ENCODE results near the gene AICDA. TPM values are rescaled to one million over a fixed set of nuclear protein-coding genes. Genes with fewer than 3 reads are reported as not detected.

AICDA gene
- total RNA-seq, 1 experiment from 2014 or later, result 0.22 TPM

DNA sequence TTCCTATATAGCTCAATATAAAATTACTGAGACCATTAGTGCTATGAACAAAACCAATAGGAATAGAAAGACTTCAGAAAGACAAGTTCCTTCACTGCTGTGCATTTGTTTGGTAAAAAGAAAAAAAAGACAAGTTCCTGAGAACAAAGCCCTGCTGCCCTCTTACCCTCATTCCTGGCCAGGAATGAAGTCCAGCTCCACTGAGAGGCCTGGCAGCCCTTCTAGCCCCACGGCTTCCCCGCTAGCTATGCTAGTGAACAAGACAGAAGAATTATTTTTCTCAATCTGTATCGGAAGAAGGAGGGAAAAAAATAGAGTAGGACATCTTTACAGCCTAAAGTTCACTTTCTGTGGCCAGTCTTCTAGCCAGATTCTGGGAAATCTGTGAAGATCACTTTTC, 48.4 kb upstream of the AICDA start:
- Histone ChIP-seq H2BK20ac (ENCODE audit: low read depth, low read length, poor library complexity, severe bottlenecking) (no peak overlapping the region), H4K91ac (ENCODE audit: insufficient read length, low read depth, low read length) (no peak overlapping the region), H2BK120ac (ENCODE audit: low read depth, low read length, poor library complexity, severe bottlenecking) (no peak overlapping the region), H3K27me3 (ENCODE audit: insufficient read depth, low read length) (no peaks in the 10 kb centered on the region), H2AK5ac (ENCODE audit: insufficient read length, low read length) (no peak overlapping the region), H2BK15ac (ENCODE audit: low read depth, low read length) (no peak overlapping the region), H3K56ac (ENCODE audit: insufficient read length, low read depth, low read length) (no peak overlapping the region), H4K20me1 (ENCODE audit: control insufficient read depth, insufficient read depth, insufficient read length) (no peaks in the 10 kb centered on the region), H3K9ac (ENCODE audit: extremely low read depth, insufficient read length, low read length) (no peak overlapping the region), H4K8ac (replicated peaks; ENCODE audit: insufficient read length, low read depth, low read length) (no peak overlapping the region), H3K79me1 (ENCODE audit: insufficient read depth, low read depth, low read length, poor library complexity, severe bottlenecking) (no peaks in the 10 kb centered on the region), H2AFZ (ENCODE audit: low read length) (no peak overlapping the region), H3T11ph (ENCODE audit: low read length) (no peak overlapping the region), H3K4ac (ENCODE audit: low read depth, low read length) (no peak overlapping the region), H4K5ac (ENCODE audit: insufficient read length, low read depth, low read length) (no peak overlapping the region), H3K4me2 (ENCODE audit: insufficient read depth, insufficient read length, low read length) (no peak overlapping the region), H3K18ac (ENCODE audit: insufficient read length, low read depth, low read length) (no peak overlapping the region), H2BK12ac (ENCODE audit: insufficient read length, low read depth, low read length) (no peak overlapping the region), H3K23me2 (ENCODE audit: insufficient read length, low read depth, low read length, poor library complexity, severe bottlenecking) (no peaks in the 10 kb centered on the region), H3K9me3 (ENCODE audit: control insufficient read depth, low read depth, low read length) (no peaks in the 10 kb centered on the region), H3K4me1 (ENCODE audit: insufficient read depth, low read length) (no peaks in the 10 kb centered on the region; the same call in 1 of the 2 replicates), H3K27ac (ENCODE audit: insufficient read length, low read depth, low read length) (no peak overlapping the region), H3K14ac (ENCODE audit: insufficient read depth, low read length) (no peak overlapping the region; the same call in 1 of the 2 replicates), H2BK5ac (ENCODE audit: insufficient read length, low read length) (no peak overlapping the region), H3K23ac (ENCODE audit: insufficient read length, low read depth, low read length) (no peak overlapping the region), H3K79me2 (ENCODE audit: insufficient read depth, low read length) (no peaks in the 10 kb centered on the region)
- Mint-ChIP-seq H3K36me3 (ENCODE audit: insufficient read depth in 1 of 3, low read depth in 3 of 3) (no peaks in the 10 kb centered on the region; a peak in 1 of 7 replicates), H3K4me3 (no peak overlapping the region), H3K27me3 (ENCODE audit: low read depth) (no peaks in the 10 kb centered on the region), H3K27ac (no peak overlapping the region), H3K9me3 (no peaks in the 10 kb centered on the region), H3K4me1 (peaks cover 3 to 4% of the 10 kb centered on the region in 2 experiments)
- TF ChIP-seq CTCF (conservative IDR thresholded peaks at IDR 0.05), result no peak
- WGBS (ENCODE audit: extremely low coverage, insufficient read length, low lambda C conversion rate), result no CpG with 5 or more reads among the region's 3 CpGs
- no peak for DNase-seq

Measured in H9 (cell line).